ENCODE results near the gene ASXL2.

DNA sequence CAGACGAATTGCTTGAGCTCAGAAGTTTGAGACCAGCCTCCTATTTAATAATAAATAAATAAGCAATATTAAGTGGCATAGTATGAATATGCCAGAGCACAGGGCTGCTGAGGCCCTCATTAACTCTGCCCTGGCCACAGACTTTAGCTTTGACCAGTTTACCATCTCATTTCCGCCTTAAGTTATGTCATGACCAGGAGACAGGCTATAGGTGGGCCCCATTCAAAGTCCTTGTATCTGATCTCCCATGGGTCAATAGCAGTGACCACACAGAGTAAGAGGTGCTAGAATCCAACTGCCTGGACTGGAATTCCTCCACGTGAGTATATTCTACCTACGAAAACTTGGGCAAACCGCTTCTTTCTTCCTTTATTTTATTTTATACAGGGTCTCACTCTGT is 13.4 kb upstream of the ASXL2 start:
- TF ChIP-seq, protein P1, sequence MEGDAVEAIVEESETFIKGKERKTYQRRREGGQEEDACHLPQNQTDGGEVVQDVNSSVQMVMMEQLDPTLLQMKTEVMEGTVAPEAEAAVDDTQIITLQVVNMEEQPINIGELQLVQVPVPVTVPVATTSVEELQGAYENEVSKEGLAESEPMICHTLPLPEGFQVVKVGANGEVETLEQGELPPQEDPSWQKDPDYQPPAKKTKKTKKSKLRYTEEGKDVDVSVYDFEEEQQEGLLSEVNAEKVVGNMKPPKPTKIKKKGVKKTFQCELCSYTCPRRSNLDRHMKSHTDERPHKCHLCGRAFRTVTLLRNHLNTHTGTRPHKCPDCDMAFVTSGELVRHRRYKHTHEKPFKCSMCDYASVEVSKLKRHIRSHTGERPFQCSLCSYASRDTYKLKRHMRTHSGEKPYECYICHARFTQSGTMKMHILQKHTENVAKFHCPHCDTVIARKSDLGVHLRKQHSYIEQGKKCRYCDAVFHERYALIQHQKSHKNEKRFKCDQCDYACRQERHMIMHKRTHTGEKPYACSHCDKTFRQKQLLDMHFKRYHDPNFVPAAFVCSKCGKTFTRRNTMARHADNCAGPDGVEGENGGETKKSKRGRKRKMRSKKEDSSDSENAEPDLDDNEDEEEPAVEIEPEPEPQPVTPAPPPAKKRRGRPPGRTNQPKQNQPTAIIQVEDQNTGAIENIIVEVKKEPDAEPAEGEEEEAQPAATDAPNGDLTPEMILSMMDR (IDR thresholded peaks at IDR 0.05) = no peak
- no peak for TF ChIP-seq POLR2A (IDR thresholded peaks at IDR 0.05)

All from upper lobe of left lung (tissue), 4 donors.